Measurements from ENCODE around the gene GLIPR1L2.
"Not testable (repeated sequence)": the region's sequence is repeated elsewhere in the genome, so short reads cannot be mapped to it uniquely, and the experiment has no call there.

Gene GLIPR1L2

GRCh38 chr12:75427491-75427890 lies 36.6 kb downstream of the GLIPR1L2 start:
- DNase-seq (ENCODE audit: low spot score), result no peak
- no peak overlapping the region for H3K27ac ChIP-seq
- no peak for TF ChIP-seq CTCF (IDR thresholded peaks at IDR 0.05)
- H3K4me3 ChIP-seq, result no peak overlapping the region

- TF ChIP-seq CTCF (IDR thresholded peaks at IDR 0.05), result no peak
- DNase-seq (ENCODE audit: low spot score), result no peak
- Histone ChIP-seq H3K4me3 (no peak overlapping the region), H3K27ac (no peak overlapping the region)
Observed at GRCh38 chr12:75428767-75429166, 37.9 kb downstream of the GLIPR1L2 start.

GRCh38 chr12:75432924-75433323 lies 42.0 kb downstream of the GLIPR1L2 start:
- no peak for TF ChIP-seq CTCF (IDR thresholded peaks at IDR 0.05)
- Histone ChIP-seq H3K27ac (no peak overlapping the region), H3K4me3 (no peak overlapping the region)
- no peak for DNase-seq (ENCODE audit: low spot score)

- TF ChIP-seq CTCF (IDR thresholded peaks at IDR 0.05), result no peak
Observed at GRCh38 chr12:75437564-75437963, 46.7 kb downstream of the GLIPR1L2 start.

GRCh38 chr12:75438059-75438754 lies 47.3 kb downstream of the GLIPR1L2 start:
- no peak for DNase-seq (ENCODE audit: low spot score)

More at GRCh38 chr12:75437564-75437963, 46.7 kb downstream of the GLIPR1L2 start:
- Histone ChIP-seq H3K27ac (no peak overlapping the region), H3K4me3 (no peak overlapping the region)
- no peak for DNase-seq (ENCODE audit: low spot score)

GRCh38 chr12:75439048-75439447 lies 48.2 kb downstream of the GLIPR1L2 start:
- no peak for DNase-seq (ENCODE audit: low spot score)
- Histone ChIP-seq H3K27ac (no peak overlapping the region), H3K4me3 (no peak overlapping the region)
- no peak for TF ChIP-seq CTCF (IDR thresholded peaks at IDR 0.05)

More at GRCh38 chr12:75438059-75438754, 47.3 kb downstream of the GLIPR1L2 start:
- no peak for TF ChIP-seq CTCF (IDR thresholded peaks at IDR 0.05)
- no peak overlapping the region for H3K4me3 ChIP-seq
- no peak overlapping the region for H3K27ac ChIP-seq

GRCh38 chr12:75439930-75440329 lies 49.0 kb downstream of the GLIPR1L2 start:
- no peak for DNase-seq (ENCODE audit: low spot score)
- TF ChIP-seq CTCF (IDR thresholded peaks at IDR 0.05), result no peak
- H3K27ac ChIP-seq, result no peak overlapping the region
- no peak overlapping the region for H3K4me3 ChIP-seq

- DNase-seq (ENCODE audit: low spot score); H3K27ac ChIP-seq; H3K4me3 ChIP-seq: not testable (repeated sequence)
Observed at GRCh38 chr12:75441687-75442449, 51.0 kb downstream of the GLIPR1L2 start.

- H3K27ac ChIP-seq; DNase-seq (ENCODE audit: low spot score); H3K4me3 ChIP-seq: not testable (repeated sequence)
Observed at GRCh38 chr12:75442454-75442853, 51.6 kb downstream of the GLIPR1L2 start.
